GM21619 (cell line): ENCODE results near the gene SPOCK1.

ENCODE experiments used
- ATAC-seq: cut with Tn5 transposase; IDR thresholded peaks from one replicate; pipeline ENCODE4 v1.9.1; 2021; ENCODE audit not compliant: unreplicated experiment

Gene SPOCK1

GRCh38 chr5:137090151-137090550 is 409.0 kb downstream of the SPOCK1 start:
- ATAC-seq = no peak

GRCh38 chr5:137088175-137088574 is 411.0 kb downstream of the SPOCK1 start:
- ATAC-seq = no peak

GRCh38 chr5:137086342-137086741 is 412.8 kb downstream of the SPOCK1 start:
- ATAC-seq = no peak

GRCh38 chr5:137085206-137085605 is 413.9 kb downstream of the SPOCK1 start:
- ATAC-seq = no peak

- no peak for ATAC-seq
These were observed 415.1 kb downstream of the SPOCK1 start for GRCh38 chr5:137084016-137084415.

- ATAC-seq = no peak
These were observed 416.2 kb downstream of the SPOCK1 start for GRCh38 chr5:137082951-137083350.

- no peak for ATAC-seq
These were observed 420.9 kb downstream of the SPOCK1 start for GRCh38 chr5:137078171-137078665.

- no peak for ATAC-seq
These were observed 423.8 kb downstream of the SPOCK1 start for GRCh38 chr5:137075163-137075970.

GRCh38 chr5:137073189-137073588 is 425.9 kb downstream of the SPOCK1 start:
- no peak for ATAC-seq

- peak; percentile 84 for ATAC-seq
These were observed 426.6 kb downstream of the SPOCK1 start for GRCh38 chr5:137072361-137073115.

GRCh38 chr5:137071931-137072330 is 427.2 kb downstream of the SPOCK1 start:
- ATAC-seq = no peak

GRCh38 chr5:137071526-137071925 is 427.6 kb downstream of the SPOCK1 start:
- no peak for ATAC-seq

- no peak for ATAC-seq
These were observed 428.6 kb downstream of the SPOCK1 start for GRCh38 chr5:137070521-137070920.

- ATAC-seq = no peak
These were observed 429.8 kb downstream of the SPOCK1 start for GRCh38 chr5:137069358-137069757.

GRCh38 chr5:137061382-137061781 is 437.7 kb downstream of the SPOCK1 start:
- no peak for ATAC-seq

- no peak for ATAC-seq
These were observed 441.0 kb downstream of the SPOCK1 start for GRCh38 chr5:137058089-137058488.

- ATAC-seq = no peak
These were observed 442.4 kb downstream of the SPOCK1 start for GRCh38 chr5:137056676-137057075.

GRCh38 chr5:137055271-137055872 is 443.8 kb downstream of the SPOCK1 start:
- no peak for ATAC-seq

GRCh38 chr5:137054792-137055191 is 444.3 kb downstream of the SPOCK1 start:
- ATAC-seq = peak; percentile 72

GRCh38 chr5:137054335-137054734 is 444.8 kb downstream of the SPOCK1 start:
- ATAC-seq = no peak

- ATAC-seq = no peak
These were observed 448.0 kb downstream of the SPOCK1 start for GRCh38 chr5:137051161-137051560.
